GM19240 (cell line): ENCODE measurements around the gene PHF1.
"Not testable (repeated sequence)": the region's sequence is repeated elsewhere in the genome, so short reads cannot be mapped to it uniquely, and the experiment has no call there.

Experiments used
- DNase-seq: peaks from one replicate; pipeline ENCODE4 v3.0.0; 2011; ENCODE audit warnings: low spot score; ENCODE audit not compliant: insufficient read length

The PHF1 gene

DNA sequence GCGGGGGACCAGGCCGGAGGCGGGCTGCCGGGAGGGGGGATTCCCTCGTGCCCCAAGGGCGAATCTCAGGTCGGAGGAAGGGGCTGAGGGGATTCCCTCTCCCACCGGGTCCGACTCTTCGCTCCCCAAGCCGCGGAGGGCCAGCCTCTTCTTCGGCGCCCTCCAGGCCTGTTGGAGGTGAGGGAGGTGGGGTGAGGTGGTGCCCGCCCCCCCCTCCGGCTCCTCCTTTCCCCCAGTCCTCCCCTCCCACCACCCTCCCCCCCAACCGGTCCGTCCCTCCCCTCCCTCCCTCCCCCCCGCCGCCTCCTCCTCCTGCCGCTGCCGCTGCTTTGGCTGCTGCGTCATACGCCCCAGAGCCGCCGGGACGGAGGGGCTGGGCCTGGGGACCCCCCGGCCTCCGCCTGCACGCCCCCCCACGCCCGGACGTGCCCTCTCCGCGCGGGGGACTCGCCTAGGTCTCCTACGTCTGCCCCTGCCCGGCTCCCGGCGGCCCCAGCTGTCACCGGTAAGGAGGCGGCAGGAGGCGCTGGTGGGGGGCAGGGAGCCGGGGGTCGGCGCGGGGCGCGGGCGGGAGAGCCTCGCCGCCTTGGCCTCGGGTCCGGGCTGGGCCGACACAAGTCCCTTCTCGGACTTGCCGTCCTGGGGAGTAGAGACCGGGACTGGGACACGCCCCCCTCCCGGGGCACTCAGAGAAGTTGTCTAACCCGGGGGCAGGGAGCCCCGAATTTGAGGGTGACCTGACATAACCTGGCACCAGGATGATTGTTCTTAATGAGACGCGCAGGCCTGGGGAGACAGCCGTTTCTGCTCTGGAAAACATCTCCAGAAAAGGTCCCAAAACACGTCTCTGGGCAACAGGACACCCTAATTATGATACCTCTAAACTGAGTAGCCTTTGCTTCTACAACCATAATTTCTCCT lies at the start of gene PHF1:
Gene PHF1 (plus strand): TSS at position 304 of the 921 bp plus-strand sequence. CDS start 1,250 bp downstream, outside the sequence.
- no peak for DNase-seq

- DNase-seq: not testable (repeated sequence)
Observed at GRCh38 chr6:33363486-33363885, 47.3 kb upstream of the PHF1 start.

GRCh38 chr6:33364475-33365205 lies 46.2 kb upstream of the PHF1 start:
- not testable (repeated sequence) for DNase-seq

DNA sequence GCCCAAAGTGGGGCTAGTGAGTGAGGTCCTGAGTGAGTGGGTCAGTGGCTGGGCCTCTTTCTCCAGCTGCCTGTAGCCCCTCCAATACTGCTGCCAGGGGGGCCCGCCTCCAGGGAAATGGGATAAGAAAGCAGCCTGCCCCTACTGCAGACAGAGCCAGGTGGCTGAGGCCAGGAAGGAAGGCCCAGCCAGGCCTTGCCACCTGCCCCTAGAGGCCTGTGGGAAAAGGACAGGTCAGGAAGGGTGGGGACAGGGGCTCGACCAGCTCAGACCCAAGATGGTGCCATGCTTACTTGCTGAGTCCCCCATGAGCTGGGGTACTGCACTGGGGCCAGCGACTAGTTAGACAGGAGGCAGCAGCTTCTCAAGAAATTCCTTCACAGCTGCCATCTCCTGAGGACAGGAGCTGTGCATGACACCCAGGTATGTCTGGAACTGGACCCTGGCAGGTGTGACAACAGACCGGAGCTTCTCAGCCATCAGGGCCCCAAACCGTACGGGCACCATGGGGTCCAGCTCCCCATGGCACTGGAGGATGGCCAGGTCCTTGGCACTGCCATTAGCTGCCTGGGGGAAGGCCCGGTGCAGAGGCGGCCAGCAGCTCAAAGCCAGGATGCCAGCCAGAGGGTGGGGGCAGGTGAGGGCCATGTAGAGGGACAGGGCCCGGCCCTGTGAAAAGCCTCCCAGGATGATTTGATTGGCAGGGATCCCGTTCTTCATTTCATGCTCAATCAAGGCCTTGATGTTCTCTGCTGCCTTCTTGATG lies 45.4 kb upstream of the PHF1 start:
- not testable (repeated sequence) for DNase-seq

GRCh38 chr6:33367009-33367714 lies 43.7 kb upstream of the PHF1 start:
- DNase-seq: no peak

DNA sequence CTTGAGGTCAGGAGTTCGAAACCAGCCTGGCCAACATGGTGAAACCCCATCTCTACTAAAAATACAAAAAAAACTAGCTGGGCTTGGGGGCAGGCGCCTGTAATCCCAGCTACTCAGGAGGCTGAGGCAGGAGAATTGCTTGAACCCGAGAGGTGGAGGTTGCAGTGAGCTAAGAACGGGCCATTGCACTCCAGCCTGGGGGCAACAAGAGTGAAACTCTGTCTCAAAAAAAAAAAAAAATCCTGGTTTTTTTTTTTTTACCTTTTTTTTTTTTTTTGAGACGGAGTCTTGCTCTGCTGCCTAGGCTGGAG lies 43.1 kb upstream of the PHF1 start:
- not testable (repeated sequence) for DNase-seq

DNA sequence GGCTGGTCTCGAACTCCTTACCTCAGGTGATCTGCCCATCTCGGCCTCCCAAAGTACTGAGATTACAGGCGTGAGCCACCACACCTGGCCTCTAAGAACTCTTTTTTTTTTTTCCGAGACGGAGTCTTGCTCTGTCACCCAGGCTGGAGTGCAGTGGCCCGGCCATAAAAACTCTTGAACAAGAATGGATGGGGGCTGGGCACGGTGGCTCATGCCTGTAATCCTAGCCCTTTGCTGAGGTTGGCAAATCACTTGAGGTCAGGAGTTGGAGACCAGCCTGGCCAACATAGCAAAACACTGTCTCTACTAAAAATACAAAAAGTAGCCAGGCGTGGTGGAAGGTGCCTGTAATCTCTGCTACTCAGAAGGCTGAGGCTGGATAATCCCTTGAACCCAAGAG lies 38.9 kb upstream of the PHF1 start:
- not testable (repeated sequence) for DNase-seq

- no peak for DNase-seq
Observed at GRCh38 chr6:33372526-33373123, 38.2 kb upstream of the PHF1 start.

DNA sequence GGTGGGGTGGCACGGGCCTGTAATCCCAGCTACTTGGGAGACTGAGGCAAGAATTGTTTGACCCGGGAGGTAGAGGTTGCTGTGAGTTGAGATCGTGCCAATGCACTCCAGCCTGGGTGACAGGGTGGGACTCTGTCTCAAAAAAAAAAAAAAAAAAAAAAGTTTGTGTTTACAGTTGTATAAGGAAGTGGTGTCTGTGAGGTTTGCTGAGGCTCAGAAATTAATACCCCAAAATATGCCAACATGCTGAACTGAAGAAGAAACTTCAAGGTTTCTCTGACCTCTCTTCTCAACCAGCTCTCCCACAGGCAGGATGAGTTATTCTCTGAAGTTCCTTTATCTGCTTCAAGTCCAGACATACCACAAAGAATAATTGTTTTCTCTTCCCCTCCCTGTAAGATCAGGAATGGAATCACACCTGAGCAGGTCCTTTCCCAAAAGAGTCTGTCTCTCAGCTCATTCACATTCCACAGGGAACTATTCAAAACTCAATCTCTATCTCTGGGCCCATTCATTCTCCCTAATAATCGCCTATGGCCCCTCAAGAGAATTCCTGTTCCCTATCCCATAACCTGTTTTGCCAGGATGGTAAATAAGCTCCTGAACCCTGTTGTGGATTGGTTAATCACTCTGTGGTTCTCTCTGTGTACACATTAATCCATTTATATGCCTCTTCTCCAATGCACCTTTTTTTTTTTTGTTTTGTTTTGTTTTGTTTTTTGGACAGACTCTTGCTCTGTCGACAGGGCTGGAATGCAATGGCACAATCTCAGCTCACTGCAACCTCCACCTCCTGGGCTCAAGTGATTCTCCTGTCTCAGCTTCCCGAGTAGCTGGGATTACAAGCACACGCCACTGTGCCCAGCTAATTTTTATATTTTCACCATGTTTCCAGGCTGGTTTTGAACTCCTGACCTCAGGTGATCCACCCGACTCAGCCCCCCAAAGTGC lies 36.6 kb upstream of the PHF1 start:
- DNase-seq: no peak

DNA sequence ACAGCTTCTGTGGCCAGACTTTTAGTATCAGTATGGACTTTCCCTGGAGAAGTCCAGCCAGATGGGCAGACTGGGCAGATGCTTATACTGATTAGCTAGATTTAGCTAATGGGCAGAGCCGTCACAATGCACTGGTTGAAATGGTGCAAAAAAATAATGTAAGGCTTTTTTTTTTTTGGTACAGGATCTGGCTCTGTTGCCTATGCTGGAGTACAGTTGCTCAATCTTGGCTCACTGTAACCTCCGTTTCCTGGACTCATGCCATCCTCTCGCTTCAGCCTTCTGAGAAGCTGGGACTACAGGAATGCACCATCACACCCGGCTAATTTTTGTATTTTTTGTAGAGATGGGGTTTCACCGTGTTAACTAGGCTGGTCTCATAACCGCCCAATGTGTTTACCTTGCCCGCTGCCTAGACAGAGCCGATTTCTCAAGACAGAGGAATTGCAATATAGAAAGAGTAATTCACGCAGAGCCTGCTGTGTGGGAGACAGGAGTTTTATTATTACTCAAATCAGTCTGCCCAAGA lies 35.6 kb upstream of the PHF1 start:
- DNase-seq: no peak

- no peak for DNase-seq
Observed at GRCh38 chr6:33377171-33377570, 33.6 kb upstream of the PHF1 start.

GRCh38 chr6:33379184-33379583 lies 31.6 kb upstream of the PHF1 start:
- not testable (repeated sequence) for DNase-seq

- DNase-seq: no peak
Observed at GRCh38 chr6:33380272-33380981, 30.4 kb upstream of the PHF1 start.

GRCh38 chr6:33383427-33384185 lies 27.2 kb upstream of the PHF1 start:
- no peak for DNase-seq

DNA sequence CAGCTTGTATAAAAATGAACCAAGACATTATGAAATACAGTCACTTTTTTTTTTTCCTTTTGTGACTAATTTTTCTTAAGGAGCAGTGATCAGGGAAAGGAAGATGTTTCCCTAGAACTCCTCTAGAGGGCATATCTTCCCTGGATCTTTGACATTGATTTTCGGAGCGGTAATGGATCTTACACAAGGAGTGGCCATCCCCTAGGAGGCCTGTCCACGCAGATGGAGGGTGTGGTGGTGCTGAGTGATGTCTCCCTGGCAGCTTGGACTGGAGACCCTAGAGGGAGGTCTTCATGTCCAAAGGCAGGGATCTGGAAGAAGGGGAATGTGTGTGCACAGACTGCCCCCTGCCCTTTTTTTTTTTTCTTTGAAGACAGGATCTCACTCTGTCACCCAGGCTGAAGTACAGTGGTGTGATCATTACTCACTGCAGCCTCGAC lies 26.2 kb upstream of the PHF1 start:
- no peak for DNase-seq

DNA sequence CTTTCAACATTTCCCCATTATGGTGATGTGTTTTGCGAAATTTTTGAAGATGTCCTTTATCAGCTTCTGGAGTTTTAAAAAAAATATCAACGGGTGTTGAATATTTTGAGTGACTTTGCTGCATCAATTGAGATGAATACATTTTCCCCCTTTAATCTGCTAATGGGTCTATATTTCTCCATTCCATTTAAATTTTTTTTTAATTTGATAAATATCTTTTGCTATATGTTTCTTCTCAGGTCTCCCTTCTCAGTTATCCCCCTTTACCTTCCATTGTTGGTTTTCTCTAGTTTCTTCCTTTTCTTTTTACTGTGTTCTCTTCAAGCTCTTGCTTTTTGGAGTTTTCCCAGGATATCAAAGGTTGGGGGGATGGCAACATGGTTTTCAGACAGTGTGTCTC lies 20.6 kb upstream of the PHF1 start:
- no peak for DNase-seq

GRCh38 chr6:33390767-33391277 lies 20.0 kb upstream of the PHF1 start:
- no peak for DNase-seq
